ENCODE measurements around the gene CGREF1.

- TF ChIP-seq CTCF (conservative IDR thresholded peaks at IDR 0.05 in 1 of 2, IDR thresholded peaks at IDR 0.05 in 1 of 2; ENCODE audit: low read depth in 1 of 2, low read length in 2 of 2) (no peak), EZH2 (IDR thresholded peaks at IDR 0.05; ENCODE audit: low read length, missing control alignments) (no peak)
Observed at GRCh38 chr2:27152796-27153464, 34.0 kb upstream of the CGREF1 start.
